Vagina (tissue), 2 donors: ENCODE data around the gene ZBTB20. TPM values are rescaled to one million over a fixed set of nuclear protein-coding genes. Genes with fewer than 3 reads are reported as not detected.

Experiments used
- DNase-seq, 2 donors: peaks; one replicate each; pipeline ENCODE4 v3.0.0-alpha.2; 2017; ENCODE audit errors: extremely low spot score in 2 of 2
- H3K27ac ChIP-seq: fragments of 200-600 bp; sonication (generic); one replicate; pipeline ENCODE4 v1.5.1; 2019
- H3K27me3 ChIP-seq: fragments of 200-600 bp; sonication (generic); one replicate; pipeline ENCODE4 v1.5.1; 2019
- H3K36me3 ChIP-seq, 2 donors: fragments of 200-600 bp; sonication (generic); one replicate each; pipeline ENCODE4 v1.5.1; 2017 to 2019
- H3K4me1 ChIP-seq: fragments of 200-600 bp; sonication (generic); one replicate; pipeline ENCODE4 v1.5.1; 2019
- H3K4me3 ChIP-seq, 2 donors: fragments of 200-600 bp; sonication (generic); 1 replicate in 1 of 2; 2 replicates in 1 of 2; pipeline ENCODE4 v1.5.1; 2016 to 2019
- H3K9me3 ChIP-seq: fragments of 200-600 bp; sonication (generic); one replicate; pipeline ENCODE4 v1.5.1; 2019
- CTCF ChIP-seq, 3 experiments: fragments of 450-650 bp in 2 of 3; fragments of 200-600 bp in 1 of 3; sonication (generic) in 1 of 3; IDR thresholded peaks; one replicate each; pipeline ENCODE4 v1.5.1; 2017 to 2019; ENCODE audit warnings: antibody characterized with exemption in 3 of 3, mild to moderate bottlenecking in 2 of 3, moderate library complexity in 2 of 3
- POLR2A ChIP-seq, 2 donors: fragments of 450-650 bp; IDR thresholded peaks; one replicate each; pipeline ENCODE4 v1.6.1; 2017; ENCODE audit warnings: antibody characterized with exemption in 2 of 2, mild to moderate bottlenecking in 2 of 2, moderate library complexity in 2 of 2
- POLR2AphosphoS5 ChIP-seq, 2 donors: sonication (generic); formaldehyde crosslinking; IDR thresholded peaks; one replicate each; pipeline ENCODE4 v1.9.0; 2017; ENCODE audit warnings: antibody characterized with exemption in 2 of 2, mild to moderate bottlenecking in 2 of 2, low read depth in 1 of 2; ENCODE audit not compliant: insufficient read depth in 1 of 2
- intact Hi-C: fragments of 100-400 bp; cut with DNase I; formaldehyde crosslinking; loops from one replicate; pipeline ENCODE4 v1.15.1; 2023
- total RNA-seq: library from RNA; depleted of rRNA; stranded (reverse); fragments of >200 nt; gene quantifications from one replicate; pipeline ENCODE4 v1.2.3, GENCODE V29; 2016

ZBTB20 gene
- total RNA-seq, 1 donor from 2014 or later, result 64.8 TPM

DNA sequence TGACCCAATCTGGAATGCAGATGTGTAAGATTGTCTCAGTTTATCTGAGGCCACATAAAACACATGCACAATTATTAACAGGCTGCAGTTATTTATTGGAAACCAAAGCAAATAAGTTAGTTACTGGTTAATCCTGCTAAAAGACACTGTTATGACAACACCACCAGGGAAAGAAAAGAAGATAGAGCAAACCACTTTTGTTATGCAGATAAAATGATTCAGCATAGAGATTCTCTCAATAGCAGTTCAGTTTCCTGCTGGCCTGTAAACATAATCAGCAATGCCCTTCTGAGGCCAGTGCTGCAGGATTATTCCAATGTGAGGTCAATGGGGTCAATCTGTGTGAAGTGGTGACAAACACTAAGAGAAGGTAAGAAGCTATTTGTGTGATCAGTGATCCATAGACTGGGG is 244.4 kb downstream of the ZBTB20 start:
- Histone ChIP-seq H3K27me3 (no peaks in the 10 kb centered on the region), H3K36me3 (no peaks in the 10 kb centered on the region), H3K9me3 (no peaks in the 10 kb centered on the region), H3K4me3 (no peak overlapping the region), H3K27ac (no peak overlapping the region), H3K4me1 (peaks cover 23% of the 10 kb centered on the region)
- intact Hi-C loops, result no loop called here
- TF ChIP-seq POLR2A (IDR thresholded peaks at IDR 0.05), result no peak
- DNase-seq, result no peak

- intact Hi-C loops, result no loop called here
- no peaks in the 10 kb centered on the region for H3K27me3 ChIP-seq
- H3K4me3 ChIP-seq, result peak overlapping the region; percentile 21 to 34
- DNase-seq, result no peak
- peaks cover 23% of the 10 kb centered on the region for H3K4me1 ChIP-seq
- TF ChIP-seq POLR2AphosphoS5 (IDR thresholded peaks at IDR 0.05; ENCODE audit: insufficient read depth in 1 of 2, low read depth in 1 of 2), result no peak
- no peak for TF ChIP-seq CTCF (IDR thresholded peaks at IDR 0.05)
- TF ChIP-seq POLR2A (IDR thresholded peaks at IDR 0.05), result no peak
- no peaks in the 10 kb centered on the region for H3K9me3 ChIP-seq
- no peaks in the 10 kb centered on the region for H3K36me3 ChIP-seq
- peak overlapping the region; percentile 28 for H3K27ac ChIP-seq
Observed at GRCh38 chr3:114900908-114901307, 246.2 kb downstream of the ZBTB20 start.

DNA sequence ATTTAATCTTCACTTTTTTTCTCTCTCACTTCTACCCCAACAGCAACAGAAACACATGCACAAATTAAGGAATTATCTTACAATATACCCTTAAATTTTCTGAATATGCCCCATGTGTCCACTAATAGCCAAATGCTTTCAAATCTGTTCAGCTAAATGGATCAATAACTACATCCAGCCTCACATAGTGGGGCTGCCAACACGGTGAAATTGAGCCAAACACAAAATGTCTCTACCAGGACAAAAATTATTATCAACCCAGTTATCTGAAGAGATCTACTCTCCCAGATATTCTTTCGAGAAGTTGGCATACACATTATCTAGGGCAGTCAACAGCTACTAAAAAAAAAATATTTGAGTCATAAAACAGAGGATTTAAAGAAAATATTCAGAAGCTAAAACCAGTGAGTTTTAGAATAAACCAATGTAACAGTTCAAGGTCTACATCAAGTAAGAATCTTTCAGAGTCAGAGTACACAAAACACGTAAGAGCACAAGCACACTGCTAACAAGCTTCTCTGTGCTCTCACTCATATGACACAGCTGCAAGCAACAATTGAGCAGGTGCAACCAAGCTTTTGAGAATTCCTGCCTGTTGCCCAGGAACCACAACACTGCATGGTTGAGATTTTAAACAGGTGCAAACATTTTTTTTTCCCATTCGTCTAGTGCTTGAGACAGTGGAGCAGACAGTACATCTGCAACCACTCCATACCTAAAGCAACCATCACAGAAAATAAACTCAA is 247.7 kb downstream of the ZBTB20 start:
- no peaks in the 10 kb centered on the region for H3K36me3 ChIP-seq
- no peak for TF ChIP-seq POLR2A (IDR thresholded peaks at IDR 0.05)
- no peak for TF ChIP-seq CTCF (IDR thresholded peaks at IDR 0.05)
- TF ChIP-seq POLR2AphosphoS5 (IDR thresholded peaks at IDR 0.05; ENCODE audit: insufficient read depth in 1 of 2, low read depth in 1 of 2), result no peak
- no peaks in the 10 kb centered on the region for H3K27me3 ChIP-seq
- no peak overlapping the region for H3K4me3 ChIP-seq
- DNase-seq, result no peak
- no peaks in the 10 kb centered on the region for H3K9me3 ChIP-seq
- peaks cover 23% of the 10 kb centered on the region for H3K4me1 ChIP-seq
- no peak overlapping the region for H3K27ac ChIP-seq
- intact Hi-C loops, result no loop called here

GRCh38 chr3:114896978-114897377 is 250.1 kb downstream of the ZBTB20 start:
- intact Hi-C loops, result no loop called here
- H3K4me3 ChIP-seq, result no peak overlapping the region
- no peak for TF ChIP-seq POLR2A (IDR thresholded peaks at IDR 0.05)
- TF ChIP-seq POLR2AphosphoS5 (IDR thresholded peaks at IDR 0.05; ENCODE audit: insufficient read depth in 1 of 2, low read depth in 1 of 2), result no peak
- TF ChIP-seq CTCF (IDR thresholded peaks at IDR 0.05), result no peak
- H3K4me1 ChIP-seq, result no peaks in the 10 kb centered on the region
- H3K27ac ChIP-seq, result no peak overlapping the region
- no peak for DNase-seq
- no peaks in the 10 kb centered on the region for H3K36me3 ChIP-seq
- H3K9me3 ChIP-seq, result no peaks in the 10 kb centered on the region
- H3K27me3 ChIP-seq, result no peaks in the 10 kb centered on the region

- Histone ChIP-seq H3K9me3 (no peaks in the 10 kb centered on the region), H3K4me1 (no peaks in the 10 kb centered on the region), H3K4me3 (no peak overlapping the region), H3K27ac (no peak overlapping the region), H3K36me3 (no peaks in the 10 kb centered on the region), H3K27me3 (no peaks in the 10 kb centered on the region)
- DNase-seq, result no peak
- TF ChIP-seq POLR2AphosphoS5 (IDR thresholded peaks at IDR 0.05; ENCODE audit: insufficient read depth in 1 of 2, low read depth in 1 of 2) (no peak), CTCF (IDR thresholded peaks at IDR 0.05) (no peak), POLR2A (IDR thresholded peaks at IDR 0.05) (no peak)
- intact Hi-C loops, result no loop called here
Observed at GRCh38 chr3:114893361-114893760, 253.7 kb downstream of the ZBTB20 start.
